GM18508 (cell line): ENCODE results near the gene WASF2.

Source experiments
- ATAC-seq: cut with Tn5 transposase; IDR thresholded peaks from one replicate; pipeline ENCODE4 v1.9.1; 2021; ENCODE audit warnings: moderate number of reproducible peaks; ENCODE audit not compliant: insufficient read depth, unreplicated experiment

The WASF2 gene

GRCh38 chr1:27383661-27384060 is 106.3 kb downstream of the WASF2 start:
- ATAC-seq: no peak

GRCh38 chr1:27383039-27383605 is 106.8 kb downstream of the WASF2 start, which contains the start of gene CD164L2:
TSS of gene CD164L2 (minus strand) at chr1:27383333. CDS start at chr1:27383239, 94 bp downstream.
- ATAC-seq: no peak

- ATAC-seq: no peak
Measured at GRCh38 chr1:27381969-27382762, 107.8 kb downstream of the WASF2 start.

- no peak for ATAC-seq
Measured at GRCh38 chr1:27380766-27381733, 108.9 kb downstream of the WASF2 start.

GRCh38 chr1:27380224-27380623 is 109.7 kb downstream of the WASF2 start:
- ATAC-seq: no peak

GRCh38 chr1:27379564-27380122 is 110.3 kb downstream of the WASF2 start:
- ATAC-seq: no peak

GRCh38 chr1:27377760-27378495 is 112.0 kb downstream of the WASF2 start:
- ATAC-seq: no peak

- ATAC-seq: no peak
Measured at GRCh38 chr1:27374362-27375086, 115.4 kb downstream of the WASF2 start, which contains the start of gene FCN3. TSS of gene FCN3 (minus strand) at chr1:27374824. CDS start at chr1:27374818, 6 bp downstream.

GRCh38 chr1:27372808-27373690 is 116.9 kb downstream of the WASF2 start:
- no peak for ATAC-seq

GRCh38 chr1:27372022-27372807 is 117.8 kb downstream of the WASF2 start:
- no peak for ATAC-seq

GRCh38 chr1:27368869-27369582 is 120.9 kb downstream of the WASF2 start:
- ATAC-seq: no peak

GRCh38 chr1:27367160-27367650 is 122.8 kb downstream of the WASF2 start:
- no peak for ATAC-seq

GRCh38 chr1:27366411-27367159 is 123.4 kb downstream of the WASF2 start, which contains the start of gene MAP3K6:
TSS of gene MAP3K6 (minus strand) at chr1:27366961. CDS start at chr1:27366597, 364 bp downstream.
- no peak for ATAC-seq

GRCh38 chr1:27366113-27366410 is 123.9 kb downstream of the WASF2 start:
- ATAC-seq: no peak

GRCh38 chr1:27365372-27366112 is 124.4 kb downstream of the WASF2 start:
- no peak for ATAC-seq
